Stimulated activated CD4-positive, alpha-beta T cell treated with anti-CD3 and anti-CD28 coated beads, TNF-alpha, amount 100 ng/mL, for 4 hours (primary cell): Measurements from ENCODE around the gene UNK.

Experiments
- DNase-seq, 3 experiments: peaks; one replicate each; pipeline ENCODE4 v3.0.0-alpha.2; 2020; ENCODE audit warnings: low read depth in 3 of 3

The UNK gene

GRCh38 chr17:75872434-75873351, 88.1 kb downstream of the UNK start:
- DNase-seq: peak in 1 of 3 experiments; percentile 31

GRCh38 chr17:75873587-75874322, 89.1 kb downstream of the UNK start:
- DNase-seq: no peak

- no peak for DNase-seq
Measured at GRCh38 chr17:75874323-75875181, 89.9 kb downstream of the UNK start.
